HG02938 (cell line): ENCODE results near the gene MKLN1.
"Not testable (repeated sequence)": the region's sequence is repeated elsewhere in the genome, so short reads cannot be mapped to it uniquely, and the experiment has no call there.

Experiments used
- ATAC-seq: cut with Tn5 transposase; IDR thresholded peaks from one replicate; pipeline ENCODE4 v1.9.1; 2021; ENCODE audit warnings: mild to moderate bottlenecking, moderate library complexity; ENCODE audit not compliant: unreplicated experiment

Gene MKLN1

DNA sequence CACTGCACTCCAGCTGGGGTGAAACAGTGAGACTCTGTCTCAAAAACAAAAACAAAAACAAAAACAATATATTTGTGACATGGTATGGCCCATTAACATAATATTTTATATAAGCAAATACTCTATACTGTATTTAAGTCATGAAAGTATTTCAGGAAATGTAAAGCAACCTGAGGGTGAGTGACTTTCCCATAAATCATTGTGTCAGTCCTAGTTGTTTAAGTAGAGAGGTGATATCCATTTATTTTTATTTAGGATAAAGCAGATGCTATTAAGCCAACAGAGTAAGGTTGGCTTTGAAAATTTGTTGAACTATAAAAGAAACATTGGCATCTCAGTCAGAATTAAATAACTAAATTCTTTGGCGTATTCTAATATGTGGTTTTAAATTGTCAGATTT lies 60.5 kb downstream of the MKLN1 start:
- ATAC-seq, result no peak

- no peak for ATAC-seq
Measured at GRCh38 chr7:131390275-131390674, 62.6 kb downstream of the MKLN1 start.

DNA sequence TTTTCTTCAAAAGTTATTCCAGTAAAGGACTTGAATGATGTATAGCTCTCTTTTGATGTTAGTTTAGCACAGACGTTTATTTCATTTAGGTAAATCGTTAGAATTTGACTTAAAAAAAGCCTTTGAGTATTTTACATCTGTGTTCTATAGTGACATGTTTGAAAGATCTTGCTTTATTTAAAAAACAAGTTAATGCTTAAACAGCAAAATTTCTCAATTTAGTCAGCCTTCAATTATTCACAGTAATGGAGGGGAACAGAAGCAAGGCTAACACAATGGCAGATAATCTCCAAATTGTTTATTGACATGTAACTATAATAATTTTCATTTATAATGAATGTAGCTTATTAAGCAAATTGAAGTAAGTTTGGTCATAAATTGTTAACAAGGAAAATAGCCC lies 63.5 kb downstream of the MKLN1 start:
- no peak for ATAC-seq

DNA sequence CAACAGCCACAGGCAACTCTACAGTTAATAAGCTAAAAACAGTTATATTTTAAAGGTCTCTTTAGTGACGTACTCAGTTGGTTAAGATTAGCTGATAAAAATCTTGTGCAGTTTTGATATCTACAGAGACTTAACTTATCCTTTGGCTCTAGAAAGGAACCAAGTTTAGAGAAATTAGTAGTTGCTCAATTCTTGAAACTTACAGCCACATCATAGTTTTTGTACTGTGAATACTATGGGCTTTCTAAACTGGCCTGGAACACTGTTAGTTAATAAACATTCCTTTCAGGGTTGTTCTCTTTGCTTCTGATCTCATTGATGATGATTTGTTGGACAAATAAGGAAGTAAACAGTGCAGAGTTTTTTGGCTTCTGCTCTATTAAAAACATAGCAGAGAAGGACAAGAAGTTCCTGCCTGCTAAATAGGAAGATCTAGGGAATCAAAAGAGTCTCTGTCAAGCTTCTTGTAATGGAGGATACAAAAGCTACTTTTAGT lies 73.1 kb downstream of the MKLN1 start:
- ATAC-seq, result no peak

DNA sequence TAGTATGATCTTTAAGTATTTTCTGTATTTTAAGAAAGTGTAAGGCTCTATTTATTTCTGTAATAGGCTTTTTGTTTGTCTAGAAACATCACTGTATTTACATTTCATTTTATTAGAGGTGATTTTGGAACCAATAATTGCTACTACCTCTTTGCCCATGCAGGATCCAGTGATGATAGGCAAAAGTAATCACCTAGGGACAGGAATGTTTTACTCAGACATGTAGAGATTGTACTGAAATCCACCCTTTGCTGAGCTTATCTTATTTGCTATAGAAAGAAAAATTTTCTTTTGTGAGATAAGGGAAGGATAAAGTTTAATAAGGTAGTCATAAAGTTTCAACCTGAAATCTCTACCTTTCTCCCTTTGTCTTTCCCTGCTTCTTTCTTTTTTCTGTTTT lies 73.5 kb downstream of the MKLN1 start:
- no peak for ATAC-seq

GRCh38 chr7:131403322-131403721 lies 75.6 kb downstream of the MKLN1 start:
- ATAC-seq, result no peak

- no peak for ATAC-seq
Measured at GRCh38 chr7:131404226-131404911, 76.7 kb downstream of the MKLN1 start.

- ATAC-seq, result no peak
Measured at GRCh38 chr7:131409129-131409766, 81.6 kb downstream of the MKLN1 start.

DNA sequence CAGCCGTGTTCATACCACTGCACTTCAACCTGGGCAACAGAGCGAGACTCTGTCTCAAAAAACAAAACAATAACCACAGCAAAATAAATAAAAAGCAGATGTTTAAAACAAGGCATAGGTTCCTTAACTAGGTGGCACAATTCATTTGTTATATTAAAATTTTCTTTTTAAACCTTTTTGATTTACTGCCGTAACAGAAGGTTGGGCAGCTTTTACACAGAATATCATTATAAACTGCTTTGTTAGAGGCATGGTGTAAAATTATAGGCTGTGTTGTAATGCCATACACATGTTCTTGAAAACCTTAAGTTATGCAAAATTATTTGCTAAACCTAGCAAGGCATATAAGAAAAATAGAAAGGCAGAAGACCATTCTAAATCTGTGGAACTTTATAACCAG lies 84.4 kb downstream of the MKLN1 start:
- no peak for ATAC-seq

- no peak for ATAC-seq
Measured at GRCh38 chr7:131413711-131414110, 86.0 kb downstream of the MKLN1 start.

GRCh38 chr7:131424219-131424822 lies 96.6 kb downstream of the MKLN1 start:
- no peak for ATAC-seq

- ATAC-seq, result no peak
Measured at GRCh38 chr7:131425992-131426391, 98.3 kb downstream of the MKLN1 start.

DNA sequence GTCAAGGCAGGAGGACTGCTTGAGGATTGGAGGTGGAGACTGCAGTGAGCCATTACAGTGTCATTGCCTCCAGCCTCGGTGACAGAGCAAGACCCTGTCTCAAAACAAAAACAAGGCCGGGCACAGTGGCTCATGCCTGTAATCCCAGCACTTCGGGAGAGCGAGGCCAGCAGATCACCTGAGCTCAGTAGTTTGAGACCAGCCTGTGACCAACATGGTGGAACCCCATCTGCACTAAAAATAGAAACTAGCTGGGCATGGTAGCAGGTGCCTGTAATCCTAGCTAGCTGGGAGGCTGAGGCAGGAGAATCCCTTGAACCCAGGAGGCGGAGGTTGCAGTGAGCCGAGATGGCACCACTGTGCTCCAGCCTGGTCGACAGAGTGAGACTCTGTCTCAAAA lies 103.2 kb downstream of the MKLN1 start:
- ATAC-seq, result not testable (repeated sequence)

DNA sequence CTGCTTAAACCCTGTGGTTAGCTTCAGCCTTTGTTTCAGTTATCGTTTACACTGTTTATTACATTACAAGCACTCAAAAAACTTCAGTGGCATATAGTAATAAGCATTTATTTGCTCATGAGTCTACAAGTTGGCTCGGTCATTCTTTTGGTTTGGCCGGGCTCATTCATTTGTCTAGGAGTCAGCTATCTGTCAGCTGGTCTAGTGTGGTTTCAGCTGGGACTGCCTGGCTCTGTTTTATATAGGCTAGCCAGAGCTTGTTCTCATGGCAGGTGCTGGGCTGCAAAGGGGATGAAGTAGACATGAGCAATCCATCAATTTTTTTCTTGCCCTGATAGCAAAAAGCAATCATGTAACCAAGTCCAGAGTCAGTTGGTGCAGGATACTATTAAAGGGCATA lies 103.6 kb downstream of the MKLN1 start:
- ATAC-seq, result no peak

DNA sequence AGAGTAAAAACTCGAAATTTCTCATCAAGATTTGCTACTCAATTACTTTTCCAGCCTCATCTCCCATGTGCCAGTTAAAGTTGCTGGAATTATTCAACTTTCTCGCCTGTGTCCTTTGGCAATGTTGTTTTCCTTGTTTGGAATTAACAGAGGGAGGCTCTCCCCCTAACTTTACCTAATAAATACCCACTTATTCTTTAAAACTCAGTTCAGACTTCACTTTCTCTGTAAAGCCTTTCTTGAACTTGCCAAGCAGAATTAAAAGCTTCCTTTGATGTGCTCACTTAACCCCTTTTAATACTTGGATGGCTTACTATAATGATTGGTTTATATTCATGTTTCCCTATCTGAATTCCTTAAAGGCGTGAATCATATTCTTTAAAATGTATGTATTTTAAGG lies 104.1 kb downstream of the MKLN1 start:
- ATAC-seq, result no peak

DNA sequence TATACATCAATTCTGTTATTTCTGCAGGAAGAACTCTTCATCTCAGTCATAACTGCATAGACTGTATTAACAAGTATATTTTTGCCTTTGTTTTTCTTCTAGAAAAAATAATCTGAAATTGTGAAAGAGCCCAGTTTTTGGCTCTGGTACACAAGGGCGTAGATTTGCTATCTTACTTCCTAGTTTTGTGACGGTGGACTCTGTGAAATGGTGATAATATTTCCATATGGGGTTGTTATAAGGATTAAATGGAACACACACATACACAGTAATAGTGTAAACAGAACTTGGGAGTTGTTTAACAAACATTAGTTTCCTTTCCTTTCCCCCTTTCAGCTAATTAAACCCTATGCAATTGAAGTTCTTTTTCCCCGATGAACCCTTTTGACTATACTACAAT lies 108.7 kb downstream of the MKLN1 start:
- ATAC-seq, result no peak

GRCh38 chr7:131438969-131439368 lies 111.3 kb downstream of the MKLN1 start:
- ATAC-seq, result no peak

DNA sequence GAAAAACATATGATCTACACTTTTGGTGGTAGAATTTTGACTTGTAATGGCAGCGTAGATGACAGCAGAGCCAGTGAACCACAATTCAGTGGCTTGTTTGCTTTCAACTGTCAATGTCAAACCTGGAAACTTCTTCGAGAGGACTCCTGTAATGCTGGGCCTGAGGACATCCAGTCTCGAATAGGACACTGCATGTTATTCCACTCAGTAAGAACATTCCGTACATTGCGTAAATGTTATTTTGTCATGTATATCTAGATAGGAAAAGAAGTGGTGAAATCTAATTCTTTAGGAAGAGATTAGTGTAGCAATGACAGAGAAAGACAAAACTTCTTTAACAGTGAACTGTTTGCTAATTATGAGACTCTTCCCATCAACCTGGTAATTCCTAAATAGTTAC lies 115.8 kb downstream of the MKLN1 start:
- no peak for ATAC-seq

DNA sequence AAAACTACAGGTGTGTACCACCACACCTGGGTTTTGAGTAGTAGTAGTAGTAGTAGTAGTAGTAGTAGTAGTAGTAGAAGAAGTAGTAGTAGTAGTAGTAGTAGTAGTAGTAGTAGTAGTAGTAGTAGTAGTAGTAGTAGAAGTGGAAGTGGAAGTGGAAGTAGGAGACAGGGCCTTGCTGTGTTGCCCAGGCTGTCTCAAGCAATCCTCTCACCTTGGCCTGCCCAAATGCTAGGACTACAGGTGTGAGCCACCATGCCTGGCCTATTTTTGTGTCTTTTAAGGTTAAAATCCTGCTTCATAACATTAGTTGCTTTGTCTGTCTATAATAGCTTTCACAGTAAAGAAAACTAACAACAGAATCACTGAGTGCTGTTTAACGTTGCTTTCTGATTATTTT lies 117.0 kb downstream of the MKLN1 start:
- ATAC-seq, result no peak

GRCh38 chr7:131449373-131449902 lies 121.8 kb downstream of the MKLN1 start:
- ATAC-seq, result no peak

DNA sequence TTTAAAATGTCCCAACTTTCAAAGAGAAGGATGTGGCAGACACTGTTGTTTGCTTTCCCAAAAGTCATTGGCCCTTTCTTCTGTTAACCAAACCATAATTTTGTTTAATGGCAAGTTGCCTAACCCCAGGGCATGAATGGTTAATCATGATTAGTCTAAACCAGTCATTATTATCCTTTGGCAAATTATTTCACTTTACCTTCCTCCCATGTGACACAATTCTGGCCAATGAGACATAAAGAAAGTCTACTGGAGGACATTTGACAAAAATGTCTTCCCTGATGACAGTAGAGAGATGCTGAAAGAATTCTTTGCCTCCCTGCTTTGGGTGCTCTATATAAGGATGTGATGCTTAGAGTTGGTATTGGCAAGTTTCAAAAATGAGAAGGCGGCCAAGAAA lies 126.8 kb downstream of the MKLN1 start:
- no peak for ATAC-seq

DNA sequence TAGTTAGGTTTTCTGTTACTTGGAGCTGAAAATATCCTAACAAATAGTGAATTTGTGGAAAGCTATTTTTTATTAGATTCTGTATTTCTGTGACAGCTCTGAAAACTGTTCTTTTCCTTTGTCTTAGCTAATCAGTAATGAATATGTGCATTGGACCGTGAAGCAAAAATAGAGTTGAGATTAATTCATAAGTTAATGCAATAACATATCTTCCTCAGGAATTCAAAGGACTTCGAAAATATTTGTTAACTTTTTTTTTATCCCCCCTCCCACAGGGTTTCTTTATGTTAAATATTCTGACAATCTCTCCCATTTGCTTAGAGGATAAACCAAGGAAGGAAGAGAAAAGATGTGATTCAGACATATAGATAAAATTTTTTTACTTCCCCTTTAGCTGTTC lies 127.3 kb downstream of the MKLN1 start:
- ATAC-seq, result no peak
